Stimulated activated CD8-positive, alpha-beta memory T cell treated with anti-CD3 and anti-CD28 coated beads, Interleukin-2, amount 100 ng/mL, for 48 hours (primary cell): Measurements from ENCODE around the gene RHOBTB3.
"Not testable (repeated sequence)": the region's sequence is repeated elsewhere in the genome, so short reads cannot be mapped to it uniquely, and the experiment has no call there.

Source experiments
- DNase-seq, 2 donors: peaks; one replicate each; pipeline ENCODE4 v3.0.0-alpha.2; 2020; ENCODE audit warnings: low read depth in 2 of 2

Gene RHOBTB3

DNA sequence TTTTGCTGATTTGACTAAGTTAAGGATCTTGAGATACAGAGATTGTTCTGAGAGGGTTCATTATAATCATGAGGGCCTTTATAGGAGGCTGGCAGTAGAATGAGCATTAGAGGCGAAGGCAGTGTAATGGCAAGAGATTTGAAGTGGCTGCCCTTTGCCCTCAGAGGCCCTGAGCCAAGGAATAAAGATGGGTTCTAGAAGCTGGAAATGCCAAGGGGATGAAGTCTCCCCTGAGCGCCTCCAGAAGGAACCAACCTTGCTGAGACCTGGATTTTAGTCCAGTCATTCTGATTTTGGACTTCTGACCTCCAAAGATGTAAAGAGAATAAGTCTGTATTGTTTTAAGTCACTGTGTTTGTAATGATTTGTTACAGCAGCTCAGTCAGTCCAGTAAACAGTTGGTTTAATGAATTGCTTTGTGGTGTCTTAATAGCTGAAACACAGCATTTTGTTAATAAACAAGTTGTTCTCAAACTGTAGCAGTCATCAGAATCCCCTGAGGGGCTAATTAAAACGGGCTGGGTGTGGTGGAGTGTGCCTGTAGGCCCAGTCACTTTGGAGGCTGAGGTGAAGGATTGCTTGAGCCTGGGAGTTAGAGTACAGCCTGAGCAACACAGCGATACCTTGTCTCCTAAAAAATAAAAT, 68.2 kb downstream of the RHOBTB3 start:
- DNase-seq: no peak

DNA sequence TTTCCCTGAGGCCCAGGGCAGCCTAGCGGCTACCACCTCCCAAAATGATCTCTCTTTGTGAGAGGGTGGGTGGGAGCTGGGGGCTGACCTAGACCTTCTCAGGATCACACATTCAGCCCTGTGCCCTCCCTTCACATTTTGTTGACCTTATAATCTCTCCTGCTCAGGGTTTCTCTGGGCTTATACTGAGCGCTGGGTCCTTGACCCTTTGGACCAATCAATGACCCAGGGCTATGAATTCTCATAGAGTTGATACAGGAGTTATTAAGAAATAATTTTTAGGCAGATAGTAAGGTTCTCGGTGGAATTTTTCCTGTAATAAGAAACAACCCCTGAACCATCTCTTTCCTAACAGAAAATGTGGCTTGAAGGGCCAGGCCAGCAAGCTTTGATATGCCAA, 69.4 kb downstream of the RHOBTB3 start:
- no peak for DNase-seq

DNA sequence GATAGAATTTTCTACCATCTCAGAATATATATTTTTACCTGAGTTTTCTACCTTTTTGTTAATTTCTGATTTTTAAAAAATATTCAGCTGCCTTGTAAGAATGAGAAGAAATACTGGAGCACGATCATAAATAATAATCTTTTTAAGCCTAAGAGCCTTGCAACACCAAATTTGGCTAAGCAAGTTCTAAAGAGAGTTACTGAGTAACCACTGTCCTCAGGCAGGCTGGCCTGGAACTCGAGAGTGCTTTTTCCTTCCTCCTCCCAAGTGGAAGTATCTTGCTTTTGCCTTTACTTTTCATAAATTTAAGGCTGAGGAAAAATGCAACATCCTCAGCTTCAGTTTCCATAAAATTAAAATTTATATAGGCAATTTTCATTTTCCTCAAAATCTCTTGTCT, 70.4 kb downstream of the RHOBTB3 start:
- no peak for DNase-seq

- no peak for DNase-seq
Measured at GRCh38 chr5:95801961-95802360, 70.8 kb downstream of the RHOBTB3 start.

DNA sequence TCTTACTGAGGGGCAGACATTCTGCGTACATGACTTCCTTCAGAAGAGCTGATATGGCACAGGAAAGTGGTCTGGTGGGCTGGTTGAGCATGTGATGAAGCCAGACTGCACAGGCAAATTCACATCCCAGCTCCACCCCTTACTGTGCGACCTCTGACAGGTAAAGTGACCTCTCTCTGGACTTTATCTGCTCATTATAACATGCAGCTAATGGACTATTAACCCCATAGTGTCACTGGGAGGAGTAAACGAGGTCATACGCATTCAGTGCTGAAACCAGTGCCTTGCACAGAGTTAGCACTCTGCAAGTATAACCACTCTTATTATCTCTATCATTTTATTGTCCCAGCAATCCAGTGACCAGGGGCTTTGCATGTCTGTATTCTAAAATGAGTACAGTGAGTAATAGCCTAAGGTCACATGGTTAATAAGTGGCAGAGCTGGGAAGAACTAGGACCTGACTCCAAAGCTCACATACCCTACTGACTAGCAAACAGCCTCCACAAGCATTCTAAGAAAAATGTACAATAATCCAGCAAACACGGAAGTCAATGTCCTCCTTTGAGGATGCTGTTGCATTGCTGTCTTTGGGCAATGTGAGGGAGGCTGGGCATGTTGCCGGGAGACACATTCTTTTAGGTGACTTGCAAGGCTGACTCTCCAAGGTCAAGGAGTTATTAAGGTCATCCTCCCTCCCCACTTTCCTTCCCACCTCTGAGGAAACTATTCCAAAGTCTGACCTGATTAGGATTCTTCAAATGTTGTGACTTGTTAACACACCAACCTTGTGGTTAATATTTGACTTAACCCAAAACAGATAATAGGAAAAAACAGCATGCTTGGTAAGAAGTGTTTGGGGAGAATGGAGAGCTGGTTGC, 72.4 kb downstream of the RHOBTB3 start:
- DNase-seq: no peak

DNA sequence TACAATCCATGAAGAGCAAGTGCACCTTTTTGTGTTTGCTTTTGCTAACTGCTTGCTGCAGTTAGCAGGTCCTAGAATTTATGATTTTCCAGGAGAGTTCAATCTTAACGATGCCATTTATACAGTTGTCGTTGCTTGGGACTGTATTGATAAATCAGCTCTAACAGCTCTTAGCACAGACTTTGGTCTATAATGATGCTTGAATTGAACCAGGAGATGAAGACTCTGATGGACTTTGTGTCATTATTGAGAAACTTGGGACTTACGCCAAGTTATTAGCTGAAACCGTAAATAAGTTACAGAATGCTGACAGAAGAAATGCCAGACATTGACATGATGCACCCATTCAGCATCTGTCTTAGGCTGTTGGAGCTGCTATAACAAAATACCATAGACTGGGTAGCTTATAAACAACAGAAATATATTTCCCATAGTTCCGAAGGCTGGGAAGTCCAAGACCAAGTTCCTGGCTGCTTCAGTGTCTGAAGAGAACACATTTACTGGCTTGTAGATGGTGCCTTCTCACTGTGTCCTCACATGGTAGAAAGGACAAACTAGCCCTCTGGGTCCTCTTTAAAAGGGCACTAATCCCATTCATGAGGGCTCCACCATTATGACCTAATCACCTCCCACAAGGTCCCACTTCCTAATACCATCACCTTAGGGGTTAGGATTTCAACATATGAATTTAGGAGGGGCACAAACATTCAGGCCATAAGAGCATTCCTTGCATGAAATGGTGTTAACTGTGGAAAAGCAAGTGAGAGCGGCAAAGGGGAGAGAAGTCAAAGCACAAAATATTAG, 73.8 kb downstream of the RHOBTB3 start:
- no peak for DNase-seq

- DNase-seq: no peak
Measured at GRCh38 chr5:95806687-95807086, 75.6 kb downstream of the RHOBTB3 start.

- no peak for DNase-seq
Measured at GRCh38 chr5:95808013-95808685, 77.0 kb downstream of the RHOBTB3 start.

GRCh38 chr5:95808686-95809413, 77.7 kb downstream of the RHOBTB3 start:
- DNase-seq: no peak

DNA sequence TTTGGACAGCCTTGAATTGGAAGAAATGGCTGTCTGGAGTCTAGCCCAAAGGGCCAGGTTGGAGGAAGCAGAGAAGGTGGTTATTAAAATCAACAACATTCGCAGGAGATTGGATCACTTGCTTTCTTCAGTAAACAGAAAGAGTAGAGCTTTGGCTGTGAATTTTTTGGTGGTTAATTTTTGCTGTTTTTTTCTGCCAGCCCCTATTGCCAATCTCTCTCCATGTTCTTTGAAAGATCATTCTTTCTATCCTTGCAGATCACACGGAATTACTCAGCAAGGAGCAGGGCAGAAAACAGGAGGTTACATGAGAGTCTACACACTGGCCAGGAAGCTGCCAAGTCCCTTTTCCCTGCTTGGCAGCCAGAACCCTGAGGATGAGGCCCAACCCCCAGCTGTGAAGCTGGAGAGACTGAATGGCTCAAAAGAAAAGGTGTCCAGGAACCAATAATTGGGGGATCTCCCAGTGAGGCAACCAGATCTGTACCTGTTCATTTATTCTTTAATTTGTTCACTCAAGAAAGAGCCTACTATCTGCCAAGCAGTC, 78.4 kb downstream of the RHOBTB3 start:
- DNase-seq: no peak

DNA sequence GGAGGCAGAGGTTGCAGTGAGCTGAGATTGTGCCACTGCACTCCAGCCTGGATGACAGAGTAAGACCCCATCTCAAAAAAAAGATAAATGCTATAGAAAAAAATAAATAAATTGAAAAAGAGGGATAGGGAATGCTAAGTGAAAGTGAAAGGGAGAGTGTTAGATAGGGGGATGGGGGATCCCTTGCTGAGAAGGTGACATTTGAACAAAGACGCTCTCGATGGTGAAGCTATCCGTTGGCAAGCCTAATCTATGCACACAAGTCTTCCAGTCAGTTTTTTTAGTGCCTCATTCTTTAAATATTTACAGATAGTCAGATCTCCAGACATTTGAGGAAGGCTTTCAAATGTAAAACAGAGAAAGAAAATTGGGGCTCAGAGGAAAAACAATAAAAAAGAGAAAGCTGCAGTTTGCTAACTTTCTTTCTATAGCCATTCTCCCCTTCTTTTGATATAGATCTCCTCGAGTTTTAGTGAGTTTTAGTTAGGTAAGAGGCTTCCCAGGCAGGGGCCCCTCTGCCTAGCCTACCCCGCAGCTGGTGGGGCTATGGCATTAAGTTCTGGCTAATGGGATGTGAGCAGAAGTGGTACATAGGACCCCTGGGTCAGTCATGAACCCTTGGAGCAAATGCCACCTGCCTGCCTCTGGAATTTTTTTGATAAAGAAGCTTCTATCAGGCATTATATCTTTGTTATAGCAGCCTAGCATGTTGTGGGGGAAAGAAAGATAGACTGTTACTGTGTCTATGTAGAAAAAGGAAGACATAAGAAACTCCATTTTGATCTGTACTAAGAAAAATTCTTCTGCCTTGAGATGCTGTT, 79.4 kb downstream of the RHOBTB3 start:
- DNase-seq: no peak

GRCh38 chr5:95811126-95811423, 79.9 kb downstream of the RHOBTB3 start:
- not testable (repeated sequence) for DNase-seq

- DNase-seq: not testable (repeated sequence)
Measured at GRCh38 chr5:95811461-95812073, 80.4 kb downstream of the RHOBTB3 start.

DNA sequence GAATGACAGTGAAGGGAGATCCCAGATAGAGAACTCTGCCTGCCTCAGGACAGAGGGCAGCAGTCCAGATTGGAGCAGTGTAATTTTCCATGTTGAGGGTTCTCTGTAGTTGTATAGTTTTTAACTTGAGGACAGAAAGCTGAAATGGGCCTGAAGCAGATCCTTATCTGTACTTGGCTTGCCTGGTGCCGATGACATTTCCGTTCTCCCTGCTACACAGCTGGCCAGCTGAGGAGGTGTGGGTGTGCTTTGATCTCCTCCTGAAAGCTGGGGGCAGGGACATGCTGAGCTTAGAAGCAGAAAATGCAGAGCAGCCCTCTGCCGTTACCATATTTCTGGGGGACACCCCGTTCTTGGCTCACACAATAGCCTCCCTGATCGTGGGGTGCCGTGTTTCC, 80.9 kb downstream of the RHOBTB3 start:
- DNase-seq: no peak

DNA sequence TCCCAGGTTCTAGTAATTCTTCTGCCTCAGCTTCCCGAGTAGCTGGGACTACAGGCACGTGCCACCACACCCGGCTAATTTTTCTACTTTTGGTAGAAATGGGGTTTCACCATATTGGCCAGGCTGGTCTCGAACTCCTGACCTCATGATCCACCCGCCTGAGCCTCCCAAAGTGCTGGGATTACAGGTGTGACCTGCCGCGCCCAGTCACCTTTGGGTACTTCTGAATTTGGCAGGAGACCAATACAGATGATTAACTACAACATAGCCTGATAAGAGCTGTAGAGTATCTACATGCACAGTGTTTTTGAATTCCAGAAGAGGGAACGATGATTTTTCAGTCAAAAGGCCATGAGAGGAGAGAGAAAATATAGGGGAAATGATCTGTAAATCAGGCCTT, 81.9 kb downstream of the RHOBTB3 start:
- not testable (repeated sequence) for DNase-seq

GRCh38 chr5:95815155-95815729, 84.1 kb downstream of the RHOBTB3 start:
- DNase-seq: no peak

DNA sequence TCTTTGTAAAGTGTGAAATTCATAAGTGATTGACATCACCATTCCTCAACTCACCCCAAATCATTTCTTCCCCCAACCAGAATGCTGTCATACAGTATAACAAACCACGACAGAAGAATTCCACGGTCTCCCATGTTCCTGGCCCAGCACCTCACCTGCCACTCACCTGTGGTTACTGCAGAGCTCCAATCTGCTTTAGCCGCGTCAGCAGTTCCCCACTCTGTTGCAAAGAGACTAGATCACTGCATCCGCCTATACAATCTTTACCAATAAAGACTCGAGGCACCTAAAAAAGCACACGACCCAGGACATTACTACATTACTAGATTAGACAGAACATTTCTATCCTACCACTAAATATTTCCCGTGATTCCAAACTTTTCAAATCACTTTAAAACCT, 85.2 kb downstream of the RHOBTB3 start:
- no peak for DNase-seq

DNA sequence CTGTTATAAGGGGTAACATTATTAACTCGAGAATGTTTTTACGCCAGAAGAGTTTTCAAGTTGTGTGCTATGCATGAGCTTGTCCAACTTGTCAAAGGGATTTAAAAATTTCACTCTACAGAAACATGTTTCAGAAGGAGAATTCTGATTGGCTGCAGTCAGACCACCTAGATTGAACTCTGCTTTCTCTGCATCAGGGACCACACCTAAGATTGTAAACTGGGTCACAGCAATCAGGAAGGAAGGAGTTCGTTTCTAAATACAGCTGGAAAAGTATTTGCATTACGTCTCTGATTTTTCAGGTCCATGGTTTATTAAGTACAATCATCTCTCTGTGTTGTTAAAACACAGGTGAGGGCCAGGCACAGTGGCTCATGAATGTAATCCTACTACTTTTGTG, 85.6 kb downstream of the RHOBTB3 start:
- no peak for DNase-seq

DNA sequence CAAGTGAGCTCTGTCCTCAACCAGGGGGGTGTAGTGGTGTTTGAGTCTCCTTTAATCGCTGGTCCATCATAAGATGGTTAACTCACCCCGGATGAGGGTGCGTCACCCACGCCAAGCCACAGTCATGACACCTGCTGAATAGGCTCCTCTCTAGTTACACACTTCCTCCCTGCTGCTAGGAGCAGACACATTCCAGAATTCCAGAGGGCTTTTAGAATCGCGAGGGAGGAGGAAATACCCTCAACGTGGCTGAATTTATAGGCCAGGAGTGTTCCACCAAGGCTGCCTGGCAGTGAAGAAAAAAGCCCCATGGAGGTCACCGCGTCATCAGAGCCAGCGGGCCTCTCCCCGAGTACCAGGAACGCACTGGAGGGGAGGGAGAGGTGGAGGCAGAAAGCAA, 86.3 kb downstream of the RHOBTB3 start:
- no peak for DNase-seq
